Sigmoid colon (tissue), 7 donors: ENCODE results near the gene MEFV. TPM values are rescaled to one million over a fixed set of nuclear protein-coding genes. Genes with fewer than 3 reads are reported as not detected.

ENCODE experiments used
- DNase-seq: peaks from one replicate; pipeline ENCODE4 v3.0.0-alpha.2; 2019
- H3K27ac ChIP-seq, 4 donors: fragments of 200-600 bp; sonication (generic); one replicate each; pipeline ENCODE4 v1.5.1; 2016 to 2019; ENCODE audit warnings: mild to moderate bottlenecking in 1 of 4
- H3K27me3 ChIP-seq, 3 donors: fragments of 200-600 bp; sonication (generic); one replicate each; pipeline ENCODE4 v1.5.1; 2019; ENCODE audit warnings: mild to moderate bottlenecking in 1 of 3
- H3K36me3 ChIP-seq, 4 donors: fragments of 200-600 bp; sonication (generic); one replicate each; pipeline ENCODE4 v1.5.1; 2016 to 2019
- H3K4me1 ChIP-seq, 4 donors: fragments of 200-600 bp; sonication (generic); one replicate each; pipeline ENCODE4 v1.5.1; 2017 to 2019
- H3K4me3 ChIP-seq, 4 donors: fragments of 200-600 bp; sonication (generic); one replicate each; pipeline ENCODE4 v1.5.1; 2017 to 2019; ENCODE audit warnings: mild to moderate bottlenecking in 2 of 4, moderate library complexity in 1 of 4
- H3K9me3 ChIP-seq, 4 donors: fragments of 200-600 bp in 3 of 4; sonication (generic) in 3 of 4; one replicate each; pipeline versions ENCODE4 v1.5.1 to v1.6.1; 2013 to 2019
- CTCF ChIP-seq, 4 experiments: fragments of 450-650 bp in 3 of 4; fragments of 200-600 bp in 1 of 4; IDR thresholded peaks; one replicate each; pipeline ENCODE4 v1.5.1; 2016 to 2019; ENCODE audit warnings: antibody characterized with exemption in 4 of 4, mild to moderate bottlenecking in 3 of 4, moderate library complexity in 2 of 4
- EP300 ChIP-seq, 4 donors: sonication (generic); formaldehyde crosslinking; IDR thresholded peaks; one replicate each; pipeline ENCODE4 v1.6.1; 2017; ENCODE audit warnings: antibody characterized with exemption in 4 of 4
- POLR2A ChIP-seq, 2 donors: fragments of 450-650 bp; IDR thresholded peaks; one replicate each; pipeline ENCODE4 v1.6.1; 2016; ENCODE audit warnings: antibody characterized with exemption in 2 of 2, mild to moderate bottlenecking in 2 of 2, moderate library complexity in 2 of 2
- POLR2AphosphoS5 ChIP-seq, 4 donors: sonication (generic); formaldehyde crosslinking; IDR thresholded peaks; one replicate each; pipeline ENCODE4 v1.6.1; 2017; ENCODE audit warnings: antibody characterized with exemption in 4 of 4
- WGBS, 2 donors: extraction: QIAGEN DNeasy Blood & Tissue Kit; methylation state at CpG; one replicate each; pipeline ENCODE4 v1.1.7; 2013; 5-methylcytosine and 5-hydroxymethylcytosine counted together
- intact Hi-C: fragments of 100-400 bp; cut with DNase I; formaldehyde crosslinking; loops from one replicate; pipeline ENCODE4 v1.15.1; 2023
- polyA plus RNA-seq, 3 donors: library from polyadenylated mRNA; stranded (reverse); fragments of 200-250 nt; gene quantifications; one replicate each; pipeline ENCODE4 v1.2.3, GENCODE V29; 2013
- total RNA-seq, 4 donors: library from RNA; depleted of rRNA; stranded (reverse); fragments of >200 nt; gene quantifications; one replicate each; pipeline ENCODE4 v1.1.0, GENCODE V29; 2016
- donor health status: healthy with polysubstance abuse.
- donor health status: Bipolar disorder and iron deficiency.
- donor health status: healthy.

Gene MEFV
- total and polyA plus RNA-seq, 7 donors, result 0.60 to 2.9 (median 1.2) TPM

DNA sequence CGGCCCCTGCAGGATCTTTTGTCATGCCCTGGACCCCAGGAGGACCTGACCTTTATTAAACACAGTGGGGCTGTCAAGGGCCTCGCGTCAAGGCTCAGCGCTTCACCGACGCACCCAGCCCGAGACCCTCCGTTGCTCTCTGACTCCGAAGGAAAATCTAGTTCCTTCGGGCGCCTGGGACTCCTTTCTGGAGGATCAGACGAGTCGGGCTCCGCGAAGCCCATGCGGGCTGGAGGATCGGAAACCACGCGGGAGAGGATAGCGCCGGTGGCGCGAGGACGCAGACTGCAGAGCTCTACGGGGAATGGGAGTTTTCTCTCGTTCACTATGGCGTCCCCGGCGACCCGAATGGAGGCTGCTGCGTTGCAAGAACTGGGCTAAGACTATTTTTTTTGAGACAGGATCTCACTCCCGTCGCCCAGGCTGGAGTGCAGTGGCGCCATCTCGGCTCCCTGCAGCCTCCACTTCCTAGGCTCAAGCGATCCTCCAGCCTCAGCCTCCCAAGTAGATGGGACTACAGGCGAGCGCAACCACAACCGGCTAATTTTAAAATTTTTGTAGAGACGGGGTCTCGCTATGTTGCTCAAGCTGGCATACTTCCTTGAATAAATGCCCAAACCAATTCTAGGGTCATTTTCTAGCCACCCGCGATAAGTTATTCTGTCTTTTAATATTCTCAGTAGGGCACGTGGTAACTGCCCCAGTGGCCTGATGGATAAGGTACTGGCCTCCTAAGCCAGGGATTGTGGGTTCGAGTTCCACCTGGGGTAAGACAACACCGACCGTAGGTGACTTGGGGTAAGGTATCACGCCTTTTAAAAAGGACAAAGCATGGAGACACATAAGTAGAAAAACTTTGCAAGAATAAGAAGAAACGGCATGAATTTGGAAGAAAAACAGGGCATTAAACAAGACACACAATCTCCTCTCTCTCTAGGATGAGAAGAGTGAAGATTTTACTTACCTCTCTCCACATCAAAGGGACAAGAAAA lies 62.9 kb downstream of the MEFV start:
- no peak for DNase-seq
- H3K27ac ChIP-seq, result no peak overlapping the region
- H3K4me3 ChIP-seq, result no peak overlapping the region
- H3K27me3 ChIP-seq, result peaks cover 62 to 90% (median 71%) of the 10 kb centered on the region in 3 donors
- intact Hi-C loops, result no loop called here
- H3K36me3 ChIP-seq, result no peaks in the 10 kb centered on the region
- H3K9me3 ChIP-seq, result no peaks in the 10 kb centered on the region
- WGBS, 2 donors, result 72 to 85% methylated on average over 49 of the region's 49 CpGs
- TF ChIP-seq POLR2AphosphoS5 (IDR thresholded peaks at IDR 0.05), result no peak
- TF ChIP-seq EP300 (IDR thresholded peaks at IDR 0.05), result no peak
- no peak for TF ChIP-seq CTCF (IDR thresholded peaks at IDR 0.05)
- TF ChIP-seq POLR2A (IDR thresholded peaks at IDR 0.05), result no peak
- H3K4me1 ChIP-seq, result peaks cover 0 to 20% (median 10%) of the 10 kb centered on the region in 4 donors

- no peaks in the 10 kb centered on the region for H3K36me3 ChIP-seq
- peaks cover 0 to 25% (median 14%) of the 10 kb centered on the region in 4 donors for H3K4me1 ChIP-seq
- DNase-seq, result no peak
- no peak overlapping the region for H3K27ac ChIP-seq
- no peak overlapping the region for H3K4me3 ChIP-seq
- no peaks in the 10 kb centered on the region for H3K9me3 ChIP-seq
- TF ChIP-seq CTCF (IDR thresholded peaks at IDR 0.05), result no peak
- no peak for TF ChIP-seq POLR2AphosphoS5 (IDR thresholded peaks at IDR 0.05)
- no peak for TF ChIP-seq POLR2A (IDR thresholded peaks at IDR 0.05)
- no peak for TF ChIP-seq EP300 (IDR thresholded peaks at IDR 0.05)
- H3K27me3 ChIP-seq, result peaks cover 64 to 95% (median 79%) of the 10 kb centered on the region in 3 donors
- 38 to 71% methylated on average over 36 of the region's 36 CpGs for WGBS, 2 donors
- intact Hi-C loops, result no loop called here
These were observed 63.9 kb downstream of the MEFV start for GRCh38 chr16:3192476-3193019.

Other genes with a start within 250 kb of the MEFV start
- gene CLDN9, start 243.7 kb downstream of the MEFV start, total RNA-seq, result not detected
- under 1 TPM in 1 of 3 donors, not detected in 2; 0.28 TPM for gene CLDN9, start 243.7 kb downstream of the MEFV start, polyA plus RNA-seq
- not detected for gene CLDN6, start 238.4 kb downstream of the MEFV start, total RNA-seq
- not detected for gene CLDN6, start 238.4 kb downstream of the MEFV start, polyA plus RNA-seq
- 10 to 100 TPM in 3 of 4 donors, 1 to 10 TPM in 1; 6.1 to 78.2 (median 12.7) TPM for gene TNFRSF12A, start 236.3 kb downstream of the MEFV start, total RNA-seq
- gene TNFRSF12A, start 236.3 kb downstream of the MEFV start, polyA plus RNA-seq, result 10 to 100 TPM in 1 of 3 donors, 1 to 10 TPM in 2; 6.6 to 16.3 (median 7.9) TPM
- gene HCFC1R1, start 232.7 kb downstream of the MEFV start, total RNA-seq, result 10 to 100 TPM; 23.1 to 77.3 (median 32.2) TPM
- 10 to 100 TPM; 52.9 to 82.5 (median 53.1) TPM for gene HCFC1R1, start 232.7 kb downstream of the MEFV start, polyA plus RNA-seq
- gene THOC6, start 232.6 kb downstream of the MEFV start, total RNA-seq, result 10 to 100 TPM in 3 of 4 donors, 1 to 10 TPM in 1; 8.6 to 15.8 (median 13.4) TPM
- gene THOC6, start 232.6 kb downstream of the MEFV start, polyA plus RNA-seq, result 10 to 100 TPM; 16.8 to 35.8 (median 18.5) TPM
- gene BICDL2, start 219.7 kb downstream of the MEFV start, total RNA-seq, result under 1 TPM in 2 of 4 donors, not detected in 2; 0.36 to 0.55 TPM
- gene BICDL2, start 219.7 kb downstream of the MEFV start, polyA plus RNA-seq, result 10 to 100 TPM; 62.5 to 83.8 (median 74.9) TPM
- under 1 TPM in 3 of 4 donors, not detected in 1; under 0.01 to 0.41 (median 0.16) TPM for gene MMP25, start 210.1 kb downstream of the MEFV start, total RNA-seq
- gene MMP25, start 210.1 kb downstream of the MEFV start, polyA plus RNA-seq, result 1 to 10 TPM; 1.8 to 3.7 (median 2.8) TPM
- 10 to 100 TPM in 3 of 4 donors, 1 to 10 TPM in 1; 8.6 to 27.1 (median 20.3) TPM for gene IL32, start 191.0 kb downstream of the MEFV start, total RNA-seq
- 1,000 to 10,000 TPM in 1 of 3 donors, 100 to 1,000 TPM in 2; 464 to 2,189 (median 560) TPM for gene IL32, start 191.0 kb downstream of the MEFV start, polyA plus RNA-seq
- not detected for gene ZSCAN10, start 157.3 kb downstream of the MEFV start, total RNA-seq
- not detected for gene ZSCAN10, start 157.3 kb downstream of the MEFV start, polyA plus RNA-seq
- gene ZNF205, start 144.0 kb downstream of the MEFV start, total RNA-seq, result 10 to 100 TPM; 15.8 to 17.5 (median 16.7) TPM
- gene ZNF205, start 144.0 kb downstream of the MEFV start, polyA plus RNA-seq, result 10 to 100 TPM in 2 of 3 donors, 1 to 10 TPM in 1; 6.6 to 12.6 (median 10.9) TPM
- gene ZNF213, start 121.6 kb downstream of the MEFV start, total RNA-seq, result 10 to 100 TPM in 1 of 4 donors, 1 to 10 TPM in 3; 2.6 to 10.5 (median 5.0) TPM
- 10 to 100 TPM in 1 of 3 donors, 1 to 10 TPM in 2; 7.2 to 11.3 (median 7.2) TPM for gene ZNF213, start 121.6 kb downstream of the MEFV start, polyA plus RNA-seq
- not detected for gene OR1F1, start 68.4 kb downstream of the MEFV start, total RNA-seq
- not detected for gene OR1F1, start 68.4 kb downstream of the MEFV start, polyA plus RNA-seq
- 1 to 10 TPM; 5.5 to 6.8 (median 6.2) TPM for gene ZNF200, start 21.5 kb downstream of the MEFV start, total RNA-seq
- 1 to 10 TPM; 2.8 to 4.9 (median 3.0) TPM for gene ZNF200, start 21.5 kb downstream of the MEFV start, polyA plus RNA-seq
- 10 to 100 TPM; 27.5 to 51.3 (median 33.4) TPM for gene ZNF263, start 26.9 kb upstream of the MEFV start, total RNA-seq
- gene ZNF263, start 26.9 kb upstream of the MEFV start, polyA plus RNA-seq, result 10 to 100 TPM in 2 of 3 donors, 1 to 10 TPM in 1; 9.7 to 17.2 (median 15.0) TPM
- 10 to 100 TPM in 1 of 4 donors, 1 to 10 TPM in 3; 3.5 to 12.8 (median 6.3) TPM for gene TIGD7, start 48.8 kb upstream of the MEFV start, total RNA-seq
- gene TIGD7, start 48.8 kb upstream of the MEFV start, polyA plus RNA-seq, result 1 to 10 TPM; 1.2 to 4.2 (median 2.8) TPM
- gene ZNF75A, start 48.9 kb upstream of the MEFV start, total RNA-seq, result 10 to 100 TPM; 26.6 to 32.8 (median 27.7) TPM
- 10 to 100 TPM in 1 of 3 donors, 1 to 10 TPM in 2; 6.7 to 17.0 (median 9.6) TPM for gene ZNF75A, start 48.9 kb upstream of the MEFV start, polyA plus RNA-seq
- gene OR2C1, start 99.3 kb upstream of the MEFV start, total RNA-seq, result 1 to 10 TPM in 1 of 4 donors, under 1 TPM in 2, not detected in 1; 0.49 to 1.4 (median 0.55) TPM
- gene OR2C1, start 99.3 kb upstream of the MEFV start, polyA plus RNA-seq, result under 1 TPM in 1 of 3 donors, not detected in 2; 0.09 TPM
- 10 to 100 TPM; 12.1 to 16.3 (median 15.3) TPM for gene ZSCAN32, start 144.4 kb upstream of the MEFV start, total RNA-seq
- gene ZSCAN32, start 144.4 kb upstream of the MEFV start, polyA plus RNA-seq, result 10 to 100 TPM in 1 of 3 donors, 1 to 10 TPM in 2; 8.6 to 10.8 (median 9.6) TPM
- 10 to 100 TPM; 12.2 to 15.8 (median 14.2) TPM for gene ZNF174, start 144.6 kb upstream of the MEFV start, total RNA-seq
- gene ZNF174, start 144.6 kb upstream of the MEFV start, polyA plus RNA-seq, result 1 to 10 TPM; 3.5 to 5.5 (median 5.4) TPM
- 1 to 10 TPM; 1.5 to 2.5 (median 2.1) TPM for gene ZNF597, start 186.9 kb upstream of the MEFV start, total RNA-seq
- 1 to 10 TPM in 1 of 3 donors, under 1 TPM in 2; 0.69 to 1.2 (median 0.99) TPM for gene ZNF597, start 186.9 kb upstream of the MEFV start, polyA plus RNA-seq
- 10 to 100 TPM; 15.0 to 30.4 (median 22.6) TPM for gene NAA60, start 187.0 kb upstream of the MEFV start, total RNA-seq
- gene NAA60, start 187.0 kb upstream of the MEFV start, polyA plus RNA-seq, result 10 to 100 TPM; 55.9 to 73.5 (median 65.1) TPM
- not detected for gene C16orf90, start 238.9 kb upstream of the MEFV start, total RNA-seq
- not detected for gene C16orf90, start 238.9 kb upstream of the MEFV start, polyA plus RNA-seq
- gene CLUAP1, start 244.4 kb upstream of the MEFV start, total RNA-seq, result 10 to 100 TPM; 24.2 to 36.8 (median 29.5) TPM
- 10 to 100 TPM in 1 of 3 donors, 1 to 10 TPM in 2; 6.6 to 10.5 (median 6.9) TPM for gene CLUAP1, start 244.4 kb upstream of the MEFV start, polyA plus RNA-seq